GM12892 (cell line): Measurements from ENCODE around the gene UBE4B.

Source experiments
- POLR2A ChIP-seq: IDR thresholded peaks from 2 replicates; pipeline ENCODE4 v1.6.1; 2011; ENCODE audit warnings: low read depth, low read length, control low read depth
- POLR2AphosphoS5 ChIP-seq: IDR thresholded peaks from 2 replicates; pipeline ENCODE4 v1.6.1; 2011; ENCODE audit warnings: low read depth, low read length, control low read depth

- TF ChIP-seq POLR2AphosphoS5 = no peak
- TF ChIP-seq POLR2A = no peak
These were observed 38.9 kb downstream of the UBE4B start for GRCh38 chr1:10071640-10072039.
